Upper lobe of left lung (tissue), 6 donors: ENCODE results near the gene RASD1. TPM values are rescaled to one million over a fixed set of nuclear protein-coding genes. Genes with fewer than 3 reads are reported as not detected.
A peak's percentile ranks its signal among the peaks of the same experiment; 100 is the strongest.

Source experiments
- ATAC-seq, 2 donors: fragments of 200-7000 bp; cut with Tn5 transposase; one replicate each; pipeline ENCODE4 v1.9.1; 2022; ENCODE audit warnings: mild to moderate bottlenecking in 2 of 2, moderate library complexity in 2 of 2; ENCODE audit not compliant: low FRiP score in 2 of 2
- DNase-seq, 2 donors: peaks; one replicate each; pipeline ENCODE4 v3.0.0-alpha.2; 2019 to 2020
- H3K27ac ChIP-seq, 4 donors: fragments of 200-600 bp; sonication (generic); one replicate each; pipeline ENCODE4 v1.5.1; 2016 to 2019
- H3K27me3 ChIP-seq, 4 donors: fragments of 200-600 bp; sonication (generic); one replicate each; pipeline ENCODE4 v1.5.1; 2017 to 2019
- H3K36me3 ChIP-seq, 4 donors: fragments of 200-600 bp; sonication (generic); one replicate each; pipeline ENCODE4 v1.5.1; 2016 to 2019
- H3K4me1 ChIP-seq, 4 donors: fragments of 200-600 bp; sonication (generic); one replicate each; pipeline ENCODE4 v1.5.1; 2018 to 2019
- H3K4me3 ChIP-seq, 4 donors: fragments of 200-600 bp; sonication (generic); one replicate each; pipeline ENCODE4 v1.5.1; 2017 to 2019; ENCODE audit warnings: mild to moderate bottlenecking in 2 of 4, moderate library complexity in 1 of 4
- H3K9me3 ChIP-seq, 4 donors: fragments of 200-600 bp; sonication (generic); one replicate each; pipeline ENCODE4 v1.5.1; 2018 to 2019
- CTCF ChIP-seq, 6 experiments: fragments of 450-650 bp in 4 of 6; fragments of 200-600 bp in 2 of 6; sonication (generic) in 2 of 6; IDR thresholded peaks; one replicate each; pipeline ENCODE4 v1.5.1; 2016 to 2019; ENCODE audit warnings: antibody characterized with exemption in 6 of 6
- EP300 ChIP-seq, 4 donors: sonication (generic); formaldehyde crosslinking; IDR thresholded peaks; one replicate each; pipeline ENCODE4 v1.5.1; 2017; ENCODE audit warnings: antibody characterized with exemption in 4 of 4, control low read depth in 2 of 4
- POLR2A ChIP-seq, 4 donors: fragments of 450-650 bp; IDR thresholded peaks; one replicate each; pipeline ENCODE4 v1.5.1; 2016 to 2017; ENCODE audit warnings: antibody characterized with exemption in 4 of 4, mild to moderate bottlenecking in 2 of 4
- POLR2AphosphoS5 ChIP-seq, 2 donors: sonication (generic); formaldehyde crosslinking; IDR thresholded peaks; one replicate each; pipeline ENCODE4 v1.5.1; 2017; ENCODE audit warnings: antibody characterized with exemption in 2 of 2
- WGBS, 2 donors: methylation state at CpG; one replicate each; pipeline ENCODE4 v1.1.5; 2017 to 2018; 5-methylcytosine and 5-hydroxymethylcytosine counted together
- total RNA-seq, 6 donors: library from RNA; depleted of rRNA in 4 of 6; stranded (reverse); fragments of >200 nt in 4 of 6; gene quantifications; one replicate each; pipeline versions ENCODE4 v1.1.0 to v1.2.1, GENCODE V29; 2016 to 2021
- donor health status: DM: no; HTN: no; CAD: no; lungs with moderate emphysema.
- donor health status: DM: no; HTN: yes; CAD: no; lungs with severe emphysema.

Gene RASD1
- total RNA-seq, 6 donors from 2014 or later = 28.5 to 68.1 (median 36.5) TPM

GRCh38 chr17:17523001-17523730 lies 27.0 kb upstream of the RASD1 start:
- TF ChIP-seq CTCF (IDR thresholded peaks at IDR 0.05) = no peak
- no peak for TF ChIP-seq EP300 (IDR thresholded peaks at IDR 0.05)
- no peak for TF ChIP-seq POLR2AphosphoS5 (IDR thresholded peaks at IDR 0.05)
- no peak for TF ChIP-seq POLR2A (IDR thresholded peaks at IDR 0.05)
- peak; percentile 22 to 50 for DNase-seq
- H3K27ac ChIP-seq = no peak overlapping the region
- no peak overlapping the region for H3K4me3 ChIP-seq
- no peaks in the 10 kb centered on the region for H3K9me3 ChIP-seq
- 61 to 66% methylated on average over 11 to 14 of the region's 14 CpGs for whole genome bisulfite sequencing, 2 donors
- H3K4me1 ChIP-seq = peaks cover 0 to 25% (median 19%) of the 10 kb centered on the region in 4 donors
- ATAC-seq = no peak
- H3K27me3 ChIP-seq = no peaks in the 10 kb centered on the region
- peaks cover 0 to 9% (median 2%) of the 10 kb centered on the region in 4 donors for H3K36me3 ChIP-seq

GRCh38 chr17:17520599-17521232 lies 24.5 kb upstream of the RASD1 start:
- DNase-seq (peak in 1 of 2 donors; percentile 72), ATAC-seq (no peak)
- Histone ChIP-seq H3K27me3 (no peaks in the 10 kb centered on the region), H3K36me3 (peaks cover 0 to 9% (median 2%) of the 10 kb centered on the region in 4 donors), H3K9me3 (no peaks in the 10 kb centered on the region), H3K4me1 (peaks cover 0 to 1% (median 0%) of the 10 kb centered on the region in 4 donors), H3K4me3 (no peak overlapping the region), H3K27ac (no peak overlapping the region)
- TF ChIP-seq CTCF (IDR thresholded peaks at IDR 0.05) (no peak), POLR2A (IDR thresholded peaks at IDR 0.05) (no peak), EP300 (IDR thresholded peaks at IDR 0.05) (no peak), POLR2AphosphoS5 (IDR thresholded peaks at IDR 0.05) (no peak)
- 84 to 95% methylated on average over 3 to 17 of the region's 22 CpGs for WGBS, 2 donors

- Histone ChIP-seq H3K9me3 (no peaks in the 10 kb centered on the region), H3K36me3 (peaks cover 0 to 9% (median 2%) of the 10 kb centered on the region in 4 donors), H3K4me1 (no peaks in the 10 kb centered on the region), H3K27me3 (no peaks in the 10 kb centered on the region), H3K27ac (no peak overlapping the region), H3K4me3 (no peak overlapping the region)
- WGBS, 2 donors = 93% methylated on average over 10 of the region's 10 CpGs; no CpG with 5 or more reads in 1 of the 2 donors
- DNase-seq (peak in 1 of 2 donors; percentile 53), ATAC-seq (no peak)
- TF ChIP-seq POLR2AphosphoS5 (IDR thresholded peaks at IDR 0.05) (no peak), POLR2A (IDR thresholded peaks at IDR 0.05) (no peak), CTCF (IDR thresholded peaks at IDR 0.05) (no peak), EP300 (IDR thresholded peaks at IDR 0.05) (no peak)
Observed at GRCh38 chr17:17519886-17520285, 23.7 kb upstream of the RASD1 start.

- Histone ChIP-seq H3K4me3 (no peak overlapping the region), H3K27ac (no peak overlapping the region), H3K4me1 (no peaks in the 10 kb centered on the region), H3K9me3 (no peaks in the 10 kb centered on the region), H3K27me3 (no peaks in the 10 kb centered on the region), H3K36me3 (peaks cover 0 to 9% (median 2%) of the 10 kb centered on the region in 4 donors)
- TF ChIP-seq POLR2AphosphoS5 (IDR thresholded peaks at IDR 0.05) (no peak), EP300 (IDR thresholded peaks at IDR 0.05) (no peak), POLR2A (IDR thresholded peaks at IDR 0.05) (no peak), CTCF (IDR thresholded peaks at IDR 0.05) (no peak)
- peak in 1 of 2 donors; percentile 41 for DNase-seq
- no peak for ATAC-seq
- WGBS, 2 donors = 85 to 88% methylated on average over 5 of the region's 5 CpGs
Observed at GRCh38 chr17:17518951-17519350, 22.8 kb upstream of the RASD1 start.
